M059J (cell line): ENCODE results near the gene DPH3. TPM values are rescaled to one million over a fixed set of nuclear protein-coding genes. Genes with fewer than 3 reads are reported as not detected.

Experiments used
- DNase-seq: peaks from one replicate; pipeline ENCODE4 v3.0.0-alpha.2; 2012; ENCODE audit warnings: low read depth
- total RNA-seq: library from RNA; depleted of rRNA; stranded (reverse); fragments of >200 nt; shearing (Covaris generic); gene quantifications from 2 replicates; pipeline ENCODE4 v1.2.3, GENCODE V29; 2014

DPH3 gene
- total RNA-seq, 1 experiment from 2014 or later, result 18.5 TPM

GRCh38 chr3:16255726-16256125, 9.0 kb downstream of the DPH3 start:
- DNase-seq, result no peak

GRCh38 chr3:16255326-16255725, 9.4 kb downstream of the DPH3 start:
- DNase-seq, result no peak

- DNase-seq, result no peak
These were observed 9.8 kb downstream of the DPH3 start for GRCh38 chr3:16254916-16255315.

- DNase-seq, result no peak
These were observed 11.1 kb downstream of the DPH3 start for GRCh38 chr3:16253601-16254000.

- DNase-seq, result no peak
These were observed 11.8 kb downstream of the DPH3 start for GRCh38 chr3:16252988-16253387.

GRCh38 chr3:16252243-16252978, 12.3 kb downstream of the DPH3 start:
- DNase-seq, result peak; percentile 24

- no peak for DNase-seq
These were observed 13.2 kb downstream of the DPH3 start for GRCh38 chr3:16251316-16252085.

- no peak for DNase-seq
These were observed 14.9 kb downstream of the DPH3 start for GRCh38 chr3:16249886-16250285.

- DNase-seq, result peak; percentile 48
These were observed 15.4 kb downstream of the DPH3 start for GRCh38 chr3:16249336-16249735.

GRCh38 chr3:16248556-16248955, 16.2 kb downstream of the DPH3 start:
- DNase-seq, result no peak

- peak; percentile 75 for DNase-seq
These were observed 17.3 kb downstream of the DPH3 start for GRCh38 chr3:16247282-16248061.

- no peak for DNase-seq
These were observed 19.1 kb downstream of the DPH3 start for GRCh38 chr3:16245609-16246008.

- peak; percentile 70 for DNase-seq
These were observed 20.8 kb downstream of the DPH3 start for GRCh38 chr3:16243706-16244490.

- DNase-seq, result no peak
These were observed 22.6 kb downstream of the DPH3 start for GRCh38 chr3:16242177-16242576.

- DNase-seq, result no peak
These were observed 23.5 kb downstream of the DPH3 start for GRCh38 chr3:16241225-16241624.

GRCh38 chr3:16240229-16241023, 24.3 kb downstream of the DPH3 start:
- peak; percentile 60 for DNase-seq

- no peak for DNase-seq
These were observed 25.0 kb downstream of the DPH3 start for GRCh38 chr3:16239780-16240179.

- peak; percentile 37 for DNase-seq
These were observed 25.5 kb downstream of the DPH3 start for GRCh38 chr3:16239086-16239770.

- no peak for DNase-seq
These were observed 27.8 kb downstream of the DPH3 start for GRCh38 chr3:16236856-16237393.
